GM12892 (cell line): ENCODE data around the gene IFRD2.

Experiments used
- DNase-seq: peaks from one replicate; pipeline ENCODE4 v3.0.0; 2011; ENCODE audit not compliant: insufficient read length
- FAIRE-seq: peaks from 2 replicates; lab custom pipeline; 2011; peaks lifted over from hg19 to GRCh38; lab: Jason Lieb, UNC
- POLR2A ChIP-seq: IDR thresholded peaks from 2 replicates; pipeline ENCODE4 v1.6.1; 2011; ENCODE audit warnings: low read depth, low read length, control low read depth
- POLR2AphosphoS5 ChIP-seq: IDR thresholded peaks from 2 replicates; pipeline ENCODE4 v1.6.1; 2011; ENCODE audit warnings: low read depth, low read length, control low read depth
- TAF1 ChIP-seq: IDR thresholded peaks from 2 replicates; pipeline ENCODE4 v1.6.1; 2011; ENCODE audit warnings: low read depth, mild to moderate bottlenecking, control low read depth, low read length, borderline replicate concordance

Gene IFRD2

GRCh38 chr3:50297384-50297775, 5.2 kb upstream of the IFRD2 start:
- TF ChIP-seq POLR2A, result no peak
- no peak for TF ChIP-seq TAF1
- TF ChIP-seq POLR2AphosphoS5, result no peak
- FAIRE-seq (no peak), DNase-seq (no peak)

DNA sequence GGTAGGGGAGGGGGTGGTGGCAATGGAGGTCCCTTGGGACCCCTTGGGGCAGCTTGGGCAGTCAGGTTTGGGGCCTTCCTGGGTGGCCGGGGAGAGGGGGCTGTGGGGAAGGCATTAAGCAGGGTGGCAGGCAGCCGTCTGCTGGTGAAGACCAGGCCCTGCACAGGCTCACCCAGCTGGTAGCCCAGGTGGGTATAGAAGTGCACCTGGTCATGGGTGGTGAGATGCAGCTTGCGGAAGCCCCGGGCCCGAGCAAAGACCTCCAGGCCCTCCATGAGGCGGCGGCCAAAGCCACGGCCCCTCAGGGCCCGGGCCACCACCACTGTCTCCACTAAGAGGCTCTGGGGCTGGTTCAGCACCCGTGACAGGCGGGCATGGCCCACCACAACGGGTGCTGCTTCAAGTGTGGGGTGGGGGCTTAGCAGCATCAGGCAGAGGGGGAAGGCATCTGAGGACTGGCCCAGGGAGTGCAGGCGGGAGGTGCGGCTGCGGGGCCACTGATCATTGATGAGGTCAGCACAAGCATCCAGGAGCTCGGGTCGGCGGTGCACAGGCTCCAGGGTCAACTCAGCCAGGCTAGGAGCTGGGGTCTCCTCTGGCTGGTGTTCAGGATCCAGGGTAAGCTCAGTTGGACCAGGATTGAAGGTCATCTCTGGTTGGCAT, 4.6 kb upstream of the IFRD2 start:
- no peak for FAIRE-seq

DNA sequence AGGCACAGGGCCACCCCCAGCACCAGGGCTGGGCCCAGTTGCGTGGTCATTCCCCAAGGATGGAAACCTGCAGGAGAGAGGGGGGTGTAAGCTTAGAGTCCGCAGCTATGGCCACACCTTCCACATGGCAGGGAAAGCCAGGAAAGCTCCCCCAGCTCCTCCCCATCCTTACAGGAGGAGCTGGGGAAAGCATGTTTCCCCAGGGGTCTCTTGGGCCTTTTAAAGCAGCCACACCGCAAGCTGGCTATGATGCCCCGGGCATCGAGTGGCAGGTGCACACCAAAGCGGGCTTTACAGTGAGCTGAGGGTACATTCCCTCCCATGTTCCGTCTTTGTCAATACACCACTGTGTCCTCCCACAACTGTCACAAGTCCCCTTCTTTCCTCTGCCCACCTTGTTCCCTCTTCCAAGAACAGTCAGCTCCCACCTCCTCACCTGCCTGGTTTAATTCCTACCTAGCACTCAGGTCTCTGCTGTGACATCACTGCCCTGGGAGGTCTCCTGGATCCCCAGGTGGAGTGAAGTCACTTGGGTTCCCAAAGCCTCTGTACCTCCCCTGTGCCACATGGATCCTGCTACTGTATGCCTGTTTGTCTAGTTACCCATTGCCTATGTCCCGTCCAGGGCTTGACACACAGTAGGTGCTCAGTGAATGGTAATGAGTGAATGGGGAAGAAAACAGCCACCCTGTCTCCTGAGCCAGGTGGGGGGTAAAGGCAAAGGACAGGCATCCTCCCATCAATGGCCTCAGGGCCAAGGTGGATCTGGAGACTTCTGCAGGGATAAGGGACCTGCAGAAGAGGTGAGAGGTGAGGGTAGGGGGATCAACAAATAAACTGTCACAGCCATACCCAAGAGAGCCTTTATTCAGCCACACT, 3.6 kb upstream of the IFRD2 start:
- FAIRE-seq (no peak), DNase-seq (no peak)
- TF ChIP-seq POLR2A (no peak), TAF1 (no peak), POLR2AphosphoS5 (no peak)

More for the DNA sequence above, 4.6 kb upstream of the IFRD2 start:
- TF ChIP-seq POLR2AphosphoS5 (no peak), POLR2A (no peak), TAF1 (no peak)
- DNase-seq, result no peak

DNA sequence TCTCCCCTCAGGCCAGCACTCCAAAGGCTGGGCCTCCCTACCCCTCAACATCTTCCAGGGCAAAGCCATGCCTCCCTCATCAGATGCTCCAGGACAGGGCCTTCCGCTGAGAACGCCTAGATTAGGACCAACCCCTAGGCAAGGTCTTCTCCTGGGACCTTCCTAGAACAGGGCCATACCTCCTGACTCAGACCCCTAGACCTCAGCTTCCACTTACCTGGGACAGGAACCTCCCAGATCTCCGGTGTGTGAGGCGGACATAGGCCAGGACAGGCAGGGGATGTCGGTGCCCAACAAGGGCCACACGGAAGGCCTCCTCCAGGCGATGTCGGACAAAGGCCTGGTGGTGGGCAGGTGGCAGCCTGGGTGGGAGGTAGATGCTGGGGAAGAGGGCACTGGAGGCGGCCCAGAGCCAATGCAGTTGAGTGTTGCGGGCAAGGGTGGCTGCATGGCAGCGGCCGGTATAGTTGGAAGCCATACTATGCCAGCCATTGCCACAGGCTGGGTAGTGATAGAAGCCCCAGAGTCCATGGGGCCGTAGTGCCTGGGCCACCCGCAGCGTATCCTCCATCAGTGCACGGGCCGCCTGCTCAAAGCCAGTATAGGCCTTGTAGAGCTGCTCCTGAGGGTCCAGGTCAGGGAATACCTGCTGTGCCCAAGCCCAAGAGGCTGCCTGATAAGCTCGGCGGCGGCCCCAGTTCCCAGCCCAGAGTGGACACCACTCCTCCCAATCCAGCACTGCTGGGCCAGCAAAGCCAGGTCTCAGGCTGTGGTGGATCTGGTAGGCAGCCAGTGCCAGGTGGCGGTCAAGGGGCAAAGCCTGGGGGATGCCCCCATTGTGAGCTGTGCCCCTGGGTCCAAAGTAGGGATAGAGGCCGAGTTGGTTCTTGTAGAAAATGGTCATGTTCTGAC, 2.5 kb upstream of the IFRD2 start:
- FAIRE-seq, result no peak
- DNase-seq, result no peak
- no peak for TF ChIP-seq TAF1
- TF ChIP-seq POLR2A, result no peak
- no peak for TF ChIP-seq POLR2AphosphoS5

DNA sequence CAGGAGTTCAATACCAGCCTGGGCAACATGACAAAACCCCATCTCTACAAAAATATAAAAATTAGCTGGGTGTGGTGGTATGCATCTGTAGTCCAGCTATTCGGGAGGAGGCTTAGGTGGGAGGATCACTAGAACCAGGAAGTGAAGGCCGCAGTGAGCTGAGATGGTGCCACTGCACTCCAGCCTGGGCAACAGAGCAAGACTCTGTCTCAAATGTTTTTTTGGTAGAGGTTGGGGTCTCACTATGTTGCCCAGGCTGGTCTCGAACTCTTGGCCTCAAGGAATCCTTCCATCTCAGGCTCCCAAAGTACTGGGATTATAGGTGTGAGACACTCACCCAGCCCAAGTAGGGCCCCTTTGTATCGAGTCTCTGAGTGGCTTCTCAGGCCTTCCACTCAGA, 1.9 kb upstream of the IFRD2 start:
- FAIRE-seq (no peak), DNase-seq (no peak)
- no peak for TF ChIP-seq POLR2AphosphoS5
- no peak for TF ChIP-seq TAF1
- TF ChIP-seq POLR2A, result no peak

GRCh38 chr3:50293079-50293801, 1.0 kb upstream of the IFRD2 start:
- DNase-seq, result no peak
- FAIRE-seq, result no peak
- TF ChIP-seq POLR2A (no peak), POLR2AphosphoS5 (no peak), TAF1 (no peak)

- FAIRE-seq, result no peak
- no peak for DNase-seq
- TF ChIP-seq TAF1, result no peak
- no peak for TF ChIP-seq POLR2A
- no peak for TF ChIP-seq POLR2AphosphoS5
These were observed 2.0 kb downstream of the IFRD2 start for GRCh38 chr3:50290161-50290641.

DNA sequence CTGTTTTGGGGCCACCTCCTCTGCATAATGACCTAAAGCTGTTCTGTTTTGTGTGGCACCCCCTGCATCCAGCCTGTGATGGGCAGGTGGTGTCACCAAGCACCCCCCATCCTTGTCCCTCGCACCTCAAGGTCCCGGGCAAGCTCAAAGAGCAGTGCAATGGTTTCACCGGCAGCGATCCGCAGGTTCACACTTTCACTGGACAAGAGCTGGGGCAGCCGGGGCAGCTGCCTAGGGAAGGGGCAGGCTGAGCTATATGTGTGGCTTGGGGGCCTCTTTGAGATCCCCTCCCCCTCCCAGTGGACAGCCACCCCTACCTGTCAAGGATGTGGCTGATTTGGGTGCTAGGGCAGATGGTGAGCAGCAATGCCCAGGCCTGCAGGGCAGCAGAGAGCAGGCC, 3.1 kb downstream of the IFRD2 start:
- no peak for DNase-seq
- TF ChIP-seq POLR2AphosphoS5 (no peak), TAF1 (no peak), POLR2A (no peak)
- no peak for FAIRE-seq

DNA sequence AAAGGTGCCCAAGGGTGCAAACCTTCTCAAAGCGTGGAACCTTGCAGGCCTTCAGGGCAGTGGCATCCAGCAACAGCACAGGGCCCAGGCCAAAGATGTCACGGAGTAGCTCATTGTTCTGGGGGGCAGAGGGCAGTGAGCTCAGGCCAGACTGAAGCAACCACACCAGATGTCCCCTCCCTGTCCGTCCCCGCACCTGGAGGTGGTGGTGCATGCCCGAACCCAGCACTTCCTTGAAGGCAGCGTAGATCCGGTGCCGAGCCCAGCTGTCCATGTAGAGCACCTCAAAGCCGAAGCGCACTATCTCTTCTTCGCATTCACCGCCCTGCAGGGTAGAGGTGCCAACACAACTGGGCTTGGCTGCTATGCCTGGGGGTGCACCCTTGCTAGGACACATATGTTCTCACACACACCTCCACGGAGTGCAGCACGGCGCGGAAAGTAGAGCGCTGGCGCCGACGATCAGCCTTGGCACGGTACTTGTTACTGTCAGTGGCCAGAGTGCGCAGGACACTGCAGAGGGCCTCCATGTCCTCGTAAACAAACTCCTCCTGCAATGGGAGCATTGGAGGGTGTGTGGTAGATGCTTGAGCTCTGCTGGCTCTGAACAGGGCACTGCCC, 3.7 kb downstream of the IFRD2 start:
- FAIRE-seq (no peak), DNase-seq (no peak)

GRCh38 chr3:50287262-50287661, 5.0 kb downstream of the IFRD2 start:
- no peak for TF ChIP-seq POLR2AphosphoS5
- TF ChIP-seq POLR2A, result no peak
- no peak for TF ChIP-seq TAF1
- FAIRE-seq, result no peak
- DNase-seq, result no peak

More for the DNA sequence above, 3.7 kb downstream of the IFRD2 start:
- TF ChIP-seq POLR2A (no peak), TAF1 (no peak), POLR2AphosphoS5 (no peak)
